GM21717 (cell line): Measurements from ENCODE around the gene LRRN4CL.
"Not testable (repeated sequence)": the region's sequence is repeated elsewhere in the genome, so short reads cannot be mapped to it uniquely, and the experiment has no call there.

Experiments
- ATAC-seq: cut with Tn5 transposase; IDR thresholded peaks from one replicate; pipeline ENCODE4 v1.9.1; 2021; ENCODE audit warnings: mild to moderate bottlenecking, moderate library complexity; ENCODE audit not compliant: unreplicated experiment

The LRRN4CL gene

DNA sequence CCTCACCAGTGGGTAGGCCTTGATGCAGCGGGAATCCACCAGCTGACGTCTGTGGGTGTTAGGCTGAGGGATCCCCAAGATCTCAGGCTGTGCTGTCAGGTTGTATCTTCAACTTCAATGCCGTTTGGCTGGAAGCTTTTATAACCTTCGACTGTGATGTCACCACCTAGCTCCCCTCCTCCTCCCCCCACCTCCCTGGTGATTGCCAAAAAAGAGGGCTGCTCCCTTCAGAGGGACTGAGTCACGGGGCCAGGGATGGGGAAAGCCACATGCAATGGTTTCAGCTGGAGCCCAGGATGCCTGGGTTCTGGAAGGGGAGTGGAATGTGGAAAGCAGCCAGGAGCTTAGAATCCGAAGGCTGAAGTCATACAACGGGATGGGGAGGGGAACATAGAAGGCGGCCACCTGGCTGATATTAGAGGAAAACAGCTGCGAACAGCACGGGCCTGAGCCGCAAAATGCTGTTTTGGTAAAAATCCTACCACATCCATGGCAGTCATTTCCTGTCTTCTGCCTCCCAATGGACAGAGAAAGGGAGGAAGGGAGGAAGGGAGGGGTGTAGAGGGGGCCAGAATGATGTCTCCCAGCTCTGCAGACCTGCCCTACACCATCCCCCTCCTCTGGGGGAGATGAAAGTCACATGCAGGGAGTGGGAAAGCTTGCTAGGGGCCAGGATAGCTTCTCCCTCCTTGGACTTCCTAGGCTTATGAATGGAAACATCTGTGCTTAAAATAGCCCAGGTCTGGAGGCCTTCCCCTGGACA lies at the start of gene LRRN4CL:
Gene LRRN4CL (minus strand): TSS at position 110 of the 763 bp plus-strand sequence. CDS start 1,022 bp downstream, outside the sequence.
- ATAC-seq: no peak

DNA sequence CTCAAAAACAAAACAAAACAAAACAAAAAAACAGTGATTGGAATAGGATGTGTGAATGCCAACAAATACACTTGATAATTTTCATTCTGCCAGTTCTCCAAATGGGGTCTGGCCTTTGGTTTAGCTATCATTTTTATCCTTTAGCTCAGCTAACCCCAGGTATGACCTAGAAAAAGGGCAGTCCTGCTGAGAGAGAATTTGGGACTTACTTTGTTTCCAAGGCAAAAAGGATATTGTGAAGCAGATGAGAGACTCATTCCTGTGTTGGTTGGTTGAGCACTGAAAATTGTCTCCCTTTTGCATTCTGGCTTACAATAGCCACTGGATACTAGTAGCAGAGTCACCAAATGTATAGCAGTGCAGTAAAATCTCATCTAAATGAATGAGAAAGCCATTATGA lies 47.9 kb upstream of the LRRN4CL start:
- ATAC-seq: no peak

DNA sequence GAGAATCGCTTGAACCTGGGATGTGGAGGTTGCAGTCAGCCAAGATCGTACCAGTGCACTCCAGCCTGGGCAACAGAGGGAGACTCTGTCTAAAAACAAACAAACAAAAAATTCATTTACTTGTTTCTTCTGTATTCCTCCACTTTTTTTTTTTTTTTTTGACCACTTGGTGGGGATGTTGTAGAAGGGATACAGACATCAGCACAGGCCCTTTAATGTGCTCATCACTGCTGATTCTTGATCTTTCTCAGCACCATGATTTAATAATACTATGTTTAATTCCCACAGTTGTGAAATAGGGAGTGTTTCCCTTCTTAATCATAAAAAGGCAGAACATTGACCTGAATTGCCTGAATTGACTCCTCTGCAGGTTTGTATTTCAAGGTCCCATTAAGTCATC lies 43.5 kb upstream of the LRRN4CL start:
- ATAC-seq: no peak

DNA sequence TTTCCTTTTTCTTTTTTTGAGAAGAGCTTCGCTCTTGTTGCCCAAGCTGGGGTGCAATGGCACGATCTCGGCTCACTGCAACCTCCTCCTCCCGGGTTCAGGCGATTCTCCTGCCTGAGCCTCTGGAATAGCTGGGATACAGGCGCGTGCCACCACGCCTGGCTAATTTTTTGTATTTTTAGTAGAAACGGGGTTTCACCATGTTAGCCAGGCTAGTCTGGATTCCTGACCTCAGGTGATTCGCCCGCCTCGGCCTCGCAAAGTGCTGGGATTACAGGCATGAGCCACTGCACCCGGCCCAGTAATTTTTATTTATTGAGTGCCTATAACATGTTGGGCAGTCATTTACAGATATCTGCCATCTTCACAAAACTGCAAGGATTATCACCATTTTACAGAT lies 40.7 kb upstream of the LRRN4CL start:
- not testable (repeated sequence) for ATAC-seq

DNA sequence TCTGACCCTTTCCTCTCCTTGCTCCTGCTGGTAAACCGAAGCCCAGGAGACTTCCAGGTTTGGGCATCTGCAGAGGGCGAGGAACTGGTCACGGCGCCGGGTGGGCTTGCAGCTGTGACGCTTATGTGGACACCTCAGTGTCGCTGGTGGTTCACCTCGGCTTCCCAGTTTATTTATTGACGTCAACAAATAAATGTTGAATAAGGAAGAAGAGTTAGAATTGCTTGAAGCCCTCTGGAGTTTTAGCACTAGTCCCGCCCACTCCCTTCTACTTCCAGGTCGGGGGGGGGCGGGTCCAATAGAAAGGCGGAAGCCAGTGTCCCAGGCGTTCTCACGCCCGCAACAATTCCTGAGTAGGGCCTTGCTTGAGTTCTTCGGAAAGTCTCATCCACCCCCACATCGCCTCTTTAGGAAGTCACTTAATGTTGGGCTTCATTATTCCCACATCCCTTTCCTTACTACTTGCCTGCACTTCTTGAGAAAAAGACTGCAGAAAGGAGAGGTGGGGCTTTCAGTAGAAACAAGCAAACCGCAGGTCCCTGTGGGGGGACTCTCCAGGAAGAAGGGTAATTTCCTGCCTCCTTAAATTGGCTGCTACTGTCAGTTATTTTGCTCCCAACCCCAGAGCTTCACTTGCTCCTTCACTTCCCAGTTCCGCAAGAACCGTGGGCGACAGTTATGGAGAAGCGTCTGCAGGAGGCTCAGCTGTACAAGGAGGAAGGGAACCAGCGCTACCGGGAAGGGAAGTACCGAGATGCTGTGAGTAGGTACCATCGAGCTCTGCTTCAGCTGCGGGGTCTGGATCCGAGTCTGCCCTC lies 39.0 kb upstream of the LRRN4CL start, which contains the start of gene TTC9C:
Gene TTC9C (plus strand): TSS at position 316 of the 818 bp plus-strand sequence. CDS start 363 bp downstream, at position 679.
- peak; percentile 12 for ATAC-seq

DNA sequence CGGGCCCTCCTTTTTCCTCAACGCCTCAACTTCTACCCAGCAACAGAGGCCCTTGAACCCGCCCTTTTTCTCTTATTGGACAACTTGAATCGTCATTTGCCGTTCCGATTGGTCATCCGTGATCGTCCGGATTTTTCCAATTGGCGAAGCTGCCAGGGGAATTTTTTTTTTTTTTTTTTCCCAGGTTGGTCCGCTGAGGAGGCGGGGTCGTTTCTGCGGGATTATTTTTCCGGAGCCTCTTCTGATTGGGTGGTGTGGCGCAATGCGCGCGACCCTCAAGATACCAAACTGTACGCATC lies 38.5 kb upstream of the LRRN4CL start:
- peak; percentile 53 for ATAC-seq

DNA sequence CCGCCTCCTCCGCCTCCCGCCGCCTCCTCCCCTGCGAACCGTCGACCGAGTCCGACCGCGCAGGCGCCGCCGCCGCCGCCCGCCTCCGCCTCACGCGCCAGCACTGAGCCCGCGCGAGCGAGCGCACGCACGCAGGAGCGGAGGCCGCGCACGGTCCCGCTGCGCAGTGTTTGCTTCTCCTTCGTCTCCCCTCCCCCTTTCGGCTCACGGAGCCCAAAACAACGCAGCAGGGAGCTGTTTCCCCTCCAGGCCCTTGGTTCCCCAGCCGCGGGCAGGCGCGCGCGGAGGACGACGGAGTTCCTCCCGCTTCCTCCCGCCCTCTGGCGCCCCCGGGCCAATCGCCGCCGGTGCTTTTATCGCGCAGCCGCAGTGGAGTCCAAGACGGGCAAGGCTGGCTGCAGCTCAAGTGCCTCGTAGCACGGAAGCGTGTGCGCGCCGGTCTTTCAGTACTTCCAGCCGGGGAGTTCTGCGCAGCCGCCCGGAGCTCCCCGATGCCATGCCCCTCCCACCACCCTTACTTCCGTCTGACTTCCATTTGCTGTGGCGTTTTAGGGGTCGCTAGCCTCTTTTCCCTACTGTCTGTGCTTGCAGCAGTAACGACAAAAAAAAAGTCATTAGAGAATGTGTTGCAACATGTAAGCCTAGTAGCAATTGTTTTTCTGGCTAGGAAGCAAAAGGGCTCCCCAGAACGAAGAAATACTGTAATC lies 38.0 kb upstream of the LRRN4CL start, which contains the start of gene HNRNPUL2:
Gene HNRNPUL2 (minus strand): TSS at position 293 of the 707 bp plus-strand sequence. CDS start 301 bp downstream, outside the sequence.
- peak; percentile 63 for ATAC-seq

DNA sequence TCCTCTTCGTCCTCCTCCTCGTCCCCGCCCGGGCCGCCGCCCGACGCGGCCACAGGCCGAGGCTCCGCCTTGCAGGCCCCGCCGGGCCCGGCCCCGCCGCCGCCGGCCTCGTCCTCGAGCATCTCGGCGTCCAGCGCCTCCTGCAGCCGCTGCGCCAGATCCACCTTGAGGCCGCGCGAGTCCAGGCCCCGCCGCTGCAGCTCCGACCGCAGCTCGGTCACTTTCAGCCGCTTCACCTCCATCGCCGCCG lies 37.5 kb upstream of the LRRN4CL start:
- no peak for ATAC-seq

DNA sequence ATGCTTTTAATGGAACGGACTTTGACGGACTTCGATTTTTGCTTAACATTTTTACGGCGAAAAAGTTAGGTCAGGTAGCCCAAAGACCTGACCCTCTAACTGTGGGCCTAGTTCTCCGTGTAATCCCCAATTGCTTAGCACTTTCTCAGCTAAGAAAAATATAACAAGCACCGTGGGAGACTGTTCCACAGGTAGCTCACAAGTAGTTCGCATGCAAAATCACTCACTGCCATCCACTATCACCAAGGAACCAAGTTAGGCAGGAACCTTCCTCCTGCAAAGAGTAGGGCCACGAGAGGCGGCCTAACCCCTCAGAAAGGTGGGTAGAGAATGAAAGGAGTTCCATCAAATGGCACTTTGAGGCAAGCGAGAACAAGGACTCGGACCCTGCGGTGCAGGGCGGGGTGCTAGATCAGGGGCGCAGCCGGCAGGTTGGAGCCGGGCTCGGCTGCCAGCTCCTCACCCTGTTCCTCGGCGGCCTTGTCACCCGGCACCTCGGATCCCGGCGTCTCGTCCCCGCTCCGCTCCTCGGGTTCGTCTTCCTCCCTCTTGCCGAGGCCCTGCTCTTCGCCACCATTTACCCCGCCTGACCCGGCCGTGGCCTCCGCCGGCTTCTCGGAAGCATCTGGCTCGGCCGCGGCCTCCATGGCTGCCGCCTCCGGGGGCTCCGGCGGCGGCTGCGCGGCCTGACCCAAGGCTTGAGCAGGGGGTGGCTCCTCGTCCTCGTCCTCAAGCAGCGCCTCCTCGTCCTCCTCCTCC lies 37.0 kb upstream of the LRRN4CL start:
- ATAC-seq: peak; percentile 4

DNA sequence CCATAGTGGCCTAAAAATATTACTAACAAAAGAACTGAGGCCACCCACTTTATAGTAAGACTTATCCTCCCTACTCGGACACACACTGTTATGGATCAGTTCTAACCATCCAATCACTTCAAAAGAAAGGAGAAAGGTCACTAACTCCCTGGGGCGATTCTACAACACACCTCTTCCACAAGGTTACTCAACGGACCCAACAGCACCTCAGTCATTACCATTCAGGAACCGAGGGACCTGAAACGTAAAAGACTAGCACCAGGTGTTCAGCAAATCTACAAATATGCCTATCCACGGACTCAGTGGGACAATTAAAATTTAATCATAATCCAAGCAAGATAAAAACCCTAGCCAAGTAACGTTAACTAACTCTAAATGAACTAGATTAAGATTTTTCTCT lies 36.3 kb upstream of the LRRN4CL start:
- no peak for ATAC-seq

DNA sequence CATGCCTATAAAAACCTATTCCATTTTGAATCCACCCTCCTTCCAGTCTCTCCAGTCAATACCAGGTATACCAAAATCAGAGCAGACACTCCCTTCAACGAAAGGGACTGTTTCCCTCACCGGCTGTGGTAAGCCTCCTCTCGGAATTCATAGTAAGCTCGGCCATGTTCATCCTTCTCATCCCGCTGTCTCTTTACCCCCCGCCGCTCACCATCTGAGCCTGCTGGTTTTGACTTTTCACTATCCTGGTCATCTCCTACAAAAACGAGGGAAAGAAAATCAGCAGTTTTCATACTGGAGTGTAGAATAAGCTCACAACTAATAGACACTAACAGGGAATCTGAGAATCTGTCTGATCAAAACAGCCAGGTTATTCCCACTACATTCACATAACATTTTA lies 34.8 kb upstream of the LRRN4CL start:
- no peak for ATAC-seq

DNA sequence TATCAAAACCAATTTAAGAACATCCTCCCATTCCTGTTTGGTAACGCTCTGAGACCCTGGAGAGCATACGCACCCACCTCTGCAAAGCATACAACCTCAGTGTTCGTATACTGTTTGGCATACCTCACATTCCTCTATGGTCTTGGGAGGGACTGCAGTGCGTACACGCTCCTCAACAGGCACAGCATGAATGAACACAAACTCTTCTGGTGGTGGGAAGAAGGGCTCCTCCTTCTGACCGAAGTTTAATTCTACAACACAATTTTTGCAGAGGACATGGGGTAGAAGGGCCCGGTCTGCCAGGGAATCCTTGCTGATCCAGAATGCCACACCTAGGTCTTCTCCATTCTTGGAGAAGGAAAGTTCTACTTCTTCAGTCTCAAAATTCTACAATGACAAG lies 32.7 kb upstream of the LRRN4CL start:
- no peak for ATAC-seq

DNA sequence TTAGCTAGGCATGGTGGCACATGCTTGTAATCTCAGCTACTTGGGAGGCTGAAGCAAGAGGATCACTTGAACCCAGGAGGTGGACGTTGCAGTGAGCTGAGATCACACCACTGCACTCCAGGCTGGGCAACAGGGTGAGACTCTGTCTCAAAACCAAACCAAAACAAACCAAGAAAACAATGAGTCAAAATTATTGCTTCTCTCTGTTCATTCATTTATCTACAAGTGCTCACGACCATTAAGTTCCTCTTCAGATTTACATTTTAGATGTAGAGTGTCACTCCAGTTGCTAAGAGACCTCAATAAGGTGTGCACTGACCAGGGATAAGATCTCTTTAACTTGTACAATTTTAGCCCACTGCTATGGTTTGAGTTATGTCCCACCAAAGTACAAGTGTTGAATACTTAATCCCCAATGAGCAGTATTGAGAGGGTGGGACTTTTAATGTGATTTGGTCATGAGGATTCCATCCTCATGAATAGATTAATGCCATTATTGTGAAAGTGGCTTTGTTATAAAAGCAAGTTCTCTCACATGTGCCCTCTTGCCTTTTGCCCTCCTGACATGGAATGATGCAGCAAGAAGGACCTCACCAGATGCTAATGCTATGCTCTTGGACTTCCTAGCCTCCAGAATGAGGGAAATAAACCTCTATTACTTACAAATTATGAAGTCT lies 30.1 kb upstream of the LRRN4CL start:
- no peak for ATAC-seq

DNA sequence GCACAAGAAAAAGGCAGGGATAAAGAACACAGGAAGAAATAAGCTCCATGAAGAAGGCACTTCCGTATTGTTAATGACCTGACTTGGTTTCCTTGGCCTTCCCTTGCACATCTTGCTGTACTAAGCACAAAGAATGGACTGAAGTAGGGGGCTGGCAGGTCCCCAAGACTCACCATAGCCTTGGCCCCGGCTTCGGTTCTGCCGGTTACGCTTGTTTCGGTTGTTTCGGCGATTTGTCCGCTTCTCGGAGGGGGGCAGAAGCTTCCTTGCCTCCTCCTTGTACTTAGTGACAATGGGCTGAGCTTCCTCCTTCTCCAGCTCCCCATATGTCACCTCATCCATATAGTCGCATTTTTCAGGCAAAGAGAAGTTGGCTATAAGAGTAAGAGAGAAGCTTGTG lies 27.5 kb upstream of the LRRN4CL start:
- no peak for ATAC-seq

DNA sequence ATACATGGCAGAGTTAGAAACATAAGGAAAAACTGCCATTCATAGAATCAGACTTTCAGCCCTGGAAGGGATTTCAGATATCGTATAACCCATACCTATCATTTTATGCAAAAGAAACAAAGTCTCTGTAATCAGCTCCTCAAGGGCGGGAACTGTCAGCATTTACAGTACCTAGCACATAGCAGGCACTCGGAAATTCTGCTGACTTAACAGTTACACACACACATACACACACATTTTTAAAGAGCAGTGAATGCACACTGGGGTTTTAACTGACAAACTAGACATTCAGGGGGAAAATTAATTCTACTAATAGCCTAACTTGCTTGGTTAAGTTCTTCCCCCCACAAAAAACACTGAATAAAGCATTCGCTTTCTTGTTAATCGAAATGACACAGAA lies 26.9 kb upstream of the LRRN4CL start:
- ATAC-seq: no peak

DNA sequence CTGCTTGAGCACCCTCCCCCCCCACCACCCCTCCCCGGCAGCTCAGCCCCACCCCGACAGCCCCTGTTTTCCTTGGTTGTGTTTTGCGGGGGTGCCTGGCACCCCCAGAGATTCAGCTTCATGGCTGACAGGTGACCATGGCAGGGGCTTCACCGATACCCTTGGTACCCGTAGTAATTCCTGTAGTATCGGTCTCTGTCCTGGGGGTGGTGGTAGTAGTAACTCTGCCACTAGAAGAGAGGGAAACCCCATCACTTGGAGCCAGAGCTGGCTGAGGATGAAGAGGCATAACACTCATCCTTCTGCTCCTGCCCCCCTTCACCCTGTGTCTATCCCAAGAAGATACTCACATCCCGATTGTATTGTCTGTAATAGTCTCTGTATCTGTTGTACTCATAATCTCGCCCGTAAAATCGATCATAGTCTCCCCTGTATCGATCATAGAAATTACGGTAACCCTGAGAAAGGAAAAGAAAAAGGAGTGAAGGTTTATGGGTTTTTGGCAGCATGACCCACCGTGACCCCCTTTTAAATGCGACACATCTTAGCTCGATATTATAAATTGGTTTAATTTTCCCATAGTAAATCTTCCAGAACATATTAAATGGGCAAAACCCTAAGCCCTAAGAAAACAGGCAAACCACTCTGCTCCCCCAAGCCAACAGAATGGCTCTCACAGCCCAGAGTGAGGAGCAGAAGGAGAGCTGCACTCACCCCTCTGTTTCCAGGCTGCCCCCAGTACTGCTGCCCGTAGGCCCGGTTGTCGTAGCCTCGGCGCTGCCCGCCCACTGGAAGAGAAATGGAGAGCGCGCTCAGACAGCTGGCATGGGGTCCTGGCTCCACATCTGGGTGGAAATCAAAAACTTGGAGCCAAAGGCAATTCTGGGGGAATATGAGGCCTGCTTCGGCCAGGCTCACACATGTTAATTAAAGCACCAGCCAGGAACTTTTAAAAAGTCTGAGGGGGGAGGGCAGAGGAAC lies 26.1 kb upstream of the LRRN4CL start:
- ATAC-seq: no peak

DNA sequence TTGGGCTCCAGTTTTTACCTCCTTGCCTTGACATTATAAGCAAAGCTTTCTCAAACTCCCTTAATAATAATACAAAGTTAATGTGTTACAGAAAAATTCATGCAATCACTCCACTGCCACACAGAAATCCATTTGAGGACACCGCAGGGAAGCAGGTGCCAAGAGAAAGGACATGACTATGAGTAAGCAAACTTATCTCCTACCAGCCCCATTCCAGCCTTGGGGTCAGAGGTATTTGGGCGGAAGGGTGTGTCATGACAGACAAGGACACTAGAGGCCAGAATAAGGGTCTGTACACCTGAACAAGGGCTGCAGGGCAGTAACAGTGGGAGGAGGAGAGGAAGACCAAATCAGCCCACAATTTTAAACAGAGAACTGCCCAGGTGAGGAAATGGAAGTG lies 24.0 kb upstream of the LRRN4CL start:
- ATAC-seq: no peak

DNA sequence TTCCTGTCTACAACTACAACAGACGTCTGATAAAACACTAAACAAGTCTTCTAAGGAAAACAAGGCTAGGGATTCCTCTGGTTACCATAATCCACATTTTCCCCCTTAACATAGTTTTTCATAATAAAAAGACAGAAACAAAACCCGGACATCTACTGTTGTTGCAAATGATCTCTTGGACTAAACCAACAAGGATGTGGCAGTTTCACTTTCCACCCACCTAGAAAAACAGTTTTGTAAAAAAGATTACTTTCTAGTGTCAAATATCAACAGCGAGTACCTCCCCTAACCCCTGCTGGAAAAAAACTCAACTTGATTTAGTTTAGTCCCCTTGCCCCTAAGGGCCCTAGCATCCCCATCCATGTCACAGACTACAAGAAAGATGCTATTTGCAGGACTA lies 23.5 kb upstream of the LRRN4CL start:
- ATAC-seq: no peak

DNA sequence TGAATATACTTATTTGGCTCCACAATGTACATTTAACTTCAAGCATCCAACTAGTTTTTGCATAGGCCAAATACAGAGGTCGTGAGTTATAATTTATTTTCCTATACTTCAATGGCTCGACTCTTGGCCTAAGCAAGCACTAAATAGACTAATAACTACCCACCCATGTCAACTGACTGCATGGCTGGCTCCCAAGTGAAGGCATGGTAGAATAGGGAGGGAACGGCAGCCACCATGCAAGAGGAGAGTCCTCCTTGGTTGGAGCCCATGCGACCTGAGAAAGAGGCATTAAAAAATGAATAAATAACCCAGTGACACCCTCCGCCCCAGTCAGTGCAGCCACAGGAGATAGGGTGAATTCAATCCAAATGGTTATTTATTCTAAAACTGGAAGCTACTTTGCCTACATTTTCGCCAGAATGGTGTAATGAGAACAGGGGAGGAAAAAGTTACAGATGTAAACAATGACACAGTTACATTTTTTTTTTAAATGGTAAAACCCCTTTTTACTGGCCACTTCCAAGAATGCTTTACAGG lies 23.0 kb upstream of the LRRN4CL start:
- no peak for ATAC-seq
